GM12864 (cell line): ENCODE data around the gene BBOX1.

ENCODE experiments used
- DNase-seq: peaks from one replicate; pipeline ENCODE4 v3.0.0-alpha.2; 2011; ENCODE audit warnings: low read depth
- H3K4me3 ChIP-seq: 2 replicates; pipeline ENCODE4 v1.5.1; 2011; ENCODE audit warnings: mild to moderate bottlenecking, low read depth, low read length, control low read depth
- TF ChIP-seq, protein P1 (sequence below): IDR thresholded peaks from 2 replicates; pipeline ENCODE4 v1.5.1; 2011; ENCODE audit warnings: low read depth, mild to moderate bottlenecking, moderate library complexity, low read length, control low read depth, inconsistent platforms; ENCODE audit errors: missing control alignments

The BBOX1 gene

DNA sequence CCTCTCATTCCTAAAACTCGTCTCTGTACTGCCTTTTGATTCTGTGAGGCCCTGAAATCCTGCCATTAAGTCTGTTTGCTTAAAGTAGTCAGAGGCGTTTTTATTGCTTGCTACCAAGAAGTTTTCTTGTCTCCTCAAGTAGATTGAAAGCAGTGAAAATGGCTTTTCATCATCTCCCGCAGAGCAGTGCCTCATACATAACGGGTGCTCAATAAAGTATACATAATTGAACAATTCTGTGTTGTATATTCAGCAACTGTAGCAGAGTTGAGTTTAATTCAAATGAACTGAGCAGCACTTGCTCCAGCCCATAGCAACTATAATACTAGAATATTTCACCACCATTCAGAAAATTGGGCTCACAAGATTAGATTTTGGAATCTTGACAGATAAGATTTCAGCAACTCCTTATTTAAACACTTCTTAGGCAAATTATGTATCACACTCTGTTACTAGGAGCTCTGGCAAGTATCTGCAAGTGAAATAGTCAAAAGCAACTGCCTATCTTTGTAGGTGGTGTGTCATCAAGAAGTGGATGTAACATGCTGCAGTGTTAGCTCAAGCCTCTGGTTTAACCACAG is 26.7 kb upstream of the BBOX1 start:
- no peak overlapping the region for H3K4me3 ChIP-seq
- DNase-seq: no peak
- TF ChIP-seq, protein P1, sequence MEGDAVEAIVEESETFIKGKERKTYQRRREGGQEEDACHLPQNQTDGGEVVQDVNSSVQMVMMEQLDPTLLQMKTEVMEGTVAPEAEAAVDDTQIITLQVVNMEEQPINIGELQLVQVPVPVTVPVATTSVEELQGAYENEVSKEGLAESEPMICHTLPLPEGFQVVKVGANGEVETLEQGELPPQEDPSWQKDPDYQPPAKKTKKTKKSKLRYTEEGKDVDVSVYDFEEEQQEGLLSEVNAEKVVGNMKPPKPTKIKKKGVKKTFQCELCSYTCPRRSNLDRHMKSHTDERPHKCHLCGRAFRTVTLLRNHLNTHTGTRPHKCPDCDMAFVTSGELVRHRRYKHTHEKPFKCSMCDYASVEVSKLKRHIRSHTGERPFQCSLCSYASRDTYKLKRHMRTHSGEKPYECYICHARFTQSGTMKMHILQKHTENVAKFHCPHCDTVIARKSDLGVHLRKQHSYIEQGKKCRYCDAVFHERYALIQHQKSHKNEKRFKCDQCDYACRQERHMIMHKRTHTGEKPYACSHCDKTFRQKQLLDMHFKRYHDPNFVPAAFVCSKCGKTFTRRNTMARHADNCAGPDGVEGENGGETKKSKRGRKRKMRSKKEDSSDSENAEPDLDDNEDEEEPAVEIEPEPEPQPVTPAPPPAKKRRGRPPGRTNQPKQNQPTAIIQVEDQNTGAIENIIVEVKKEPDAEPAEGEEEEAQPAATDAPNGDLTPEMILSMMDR: no peak

DNA sequence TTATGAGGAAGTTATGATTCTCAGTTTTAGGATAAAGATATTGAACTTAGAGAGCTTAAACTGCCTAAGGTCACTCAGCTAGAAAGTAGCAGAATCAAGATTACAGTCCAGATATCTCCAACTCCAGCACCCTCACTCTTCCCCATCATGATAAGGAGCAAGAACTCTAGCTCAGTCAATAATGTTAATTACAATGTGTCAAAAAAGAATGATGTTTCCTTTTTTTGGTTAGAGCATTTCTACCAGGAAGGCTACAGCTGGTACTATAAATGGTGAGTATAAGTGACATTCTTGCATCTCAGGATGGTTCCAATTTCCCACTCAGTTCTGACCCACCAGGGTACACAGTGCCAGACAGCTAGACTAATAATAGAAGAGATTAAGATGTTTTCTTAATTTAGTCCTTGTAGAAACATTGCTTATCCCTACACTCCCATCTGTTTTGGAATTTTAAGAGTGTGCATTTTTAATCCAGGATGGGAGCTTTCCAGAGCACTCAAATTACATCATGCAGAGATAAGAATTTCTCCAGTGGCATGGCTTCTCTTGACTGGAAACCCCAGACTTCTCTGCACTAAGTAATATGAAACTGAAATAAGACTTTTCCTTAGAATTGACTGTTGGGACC is 21.6 kb upstream of the BBOX1 start:
- TF ChIP-seq, protein P1: no peak
- DNase-seq: no peak
- H3K4me3 ChIP-seq: no peak overlapping the region

DNA sequence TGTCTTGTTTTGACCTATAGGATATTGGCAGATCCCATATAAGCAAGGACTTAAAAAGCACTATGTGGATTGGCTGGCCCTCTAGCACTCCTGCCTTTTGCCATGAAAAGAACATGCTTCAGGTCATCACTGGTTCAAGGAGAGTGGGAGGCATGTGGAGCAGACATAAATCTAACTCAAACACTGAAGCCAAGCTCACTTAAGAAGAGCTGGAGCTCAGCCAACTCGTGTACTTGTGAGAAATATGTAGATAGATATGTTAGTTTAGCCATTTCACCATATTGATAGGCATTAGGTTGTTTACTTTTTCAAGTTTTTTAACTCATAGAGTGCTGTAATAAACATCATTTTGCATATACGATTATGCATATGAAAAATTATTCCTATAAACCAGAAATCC is 19.9 kb upstream of the BBOX1 start:
- TF ChIP-seq, protein P1: no peak
- DNase-seq: no peak
- no peak overlapping the region for H3K4me3 ChIP-seq

DNA sequence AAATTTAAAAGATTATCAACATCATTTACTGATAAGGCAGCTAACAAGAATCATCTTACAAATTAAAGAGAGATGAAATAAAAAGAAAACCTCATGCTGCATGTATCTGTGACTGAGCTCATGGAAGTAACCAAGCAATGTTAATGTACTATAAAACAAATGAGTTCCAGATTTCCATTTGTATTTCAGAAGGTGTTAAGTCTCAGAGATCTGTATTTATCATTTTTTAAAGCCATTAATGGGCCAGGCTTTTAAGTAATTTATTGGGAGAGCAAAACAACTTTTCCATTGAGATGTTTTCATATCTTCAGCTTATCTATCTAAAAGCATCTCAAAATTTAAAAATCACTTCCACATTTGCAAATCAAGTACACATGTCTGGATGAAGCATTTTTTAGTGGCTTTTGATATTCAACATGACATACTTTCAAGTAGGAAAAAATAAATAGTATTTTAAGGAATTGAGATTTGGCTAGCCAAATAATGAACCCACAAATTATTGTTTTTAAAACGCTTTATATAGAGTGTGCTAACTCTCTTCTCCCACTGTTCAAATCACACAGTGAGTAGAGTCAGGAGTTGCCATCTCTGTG is 17.9 kb upstream of the BBOX1 start:
- no peak overlapping the region for H3K4me3 ChIP-seq
- TF ChIP-seq, protein P1: no peak
- DNase-seq: no peak

DNA sequence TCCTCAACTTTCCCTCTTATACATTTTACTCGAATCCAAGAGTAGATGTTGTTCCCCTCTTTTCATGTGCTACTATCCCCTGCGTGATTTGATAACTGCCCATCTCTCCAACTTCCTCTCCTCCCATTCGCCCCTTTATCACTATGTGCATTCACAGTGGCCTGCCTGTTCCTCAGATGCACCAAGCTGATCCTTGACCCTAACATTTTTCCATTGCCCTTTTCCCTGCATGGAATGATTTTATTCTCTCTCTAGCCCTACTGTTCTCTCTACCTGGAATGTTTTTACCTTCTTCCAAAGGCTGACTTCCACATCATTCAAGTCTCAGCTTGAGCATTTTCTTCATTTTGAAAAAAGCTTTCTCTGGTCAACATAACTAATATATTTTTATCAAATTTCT is 15.8 kb upstream of the BBOX1 start:
- no peak overlapping the region for H3K4me3 ChIP-seq
- TF ChIP-seq, protein P1: no peak
- no peak for DNase-seq

DNA sequence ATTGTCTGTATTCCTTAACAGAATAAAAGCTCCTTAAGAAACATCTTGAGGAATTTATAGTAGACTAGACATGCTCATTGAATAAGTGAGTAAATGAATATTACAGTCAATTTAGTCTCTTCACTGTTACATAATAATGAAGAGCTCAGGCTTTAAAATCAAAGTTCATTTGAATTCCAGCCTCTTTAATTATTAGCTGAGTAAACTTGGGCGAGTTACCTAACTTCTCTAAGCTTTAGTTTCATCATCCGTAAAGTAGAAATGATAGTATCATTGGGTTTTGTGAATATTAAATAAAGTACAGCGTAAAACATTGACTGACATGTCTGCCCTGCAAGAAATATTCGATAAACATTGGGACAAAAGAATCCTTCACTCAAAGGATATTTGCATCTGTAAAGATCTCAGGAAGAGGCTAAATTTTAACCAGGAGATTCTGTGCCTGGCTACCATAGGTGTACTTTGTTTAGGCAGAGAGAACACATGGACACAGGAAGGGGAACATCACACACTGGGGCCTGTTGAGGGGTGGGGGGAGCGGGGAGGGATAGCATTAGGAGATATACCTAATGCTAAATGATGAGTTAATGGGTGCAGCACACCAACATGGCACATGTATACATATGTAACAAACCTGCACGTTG is 15.2 kb upstream of the BBOX1 start:
- TF ChIP-seq, protein P1: no peak
- no peak overlapping the region for H3K4me3 ChIP-seq
- DNase-seq: no peak
